Measurements from ENCODE around the gene TSHR. TPM values are rescaled to one million over a fixed set of nuclear protein-coding genes. Genes with fewer than 3 reads are reported as not detected.
A peak's percentile ranks its signal among the peaks of the same experiment; 100 is the strongest.

The TSHR gene
- total RNA-seq, 1 donor from 2014 or later = not detected

- H3K4me3 ChIP-seq (ENCODE audit: low read depth, low read length) = no peak overlapping the region
- TF ChIP-seq CTCF (IDR thresholded peaks at IDR 0.05; ENCODE audit: insufficient read depth, low read length, poor library complexity, severe bottlenecking) = peak; percentile 86
- DNase-seq (ENCODE audit: low read depth) = peak; percentile 90
Measured at GRCh38 chr14:81164167-81164774, 208.8 kb downstream of the TSHR start.

GRCh38 chr14:81165188-81165587, 209.8 kb downstream of the TSHR start:
- no peak for DNase-seq (ENCODE audit: low read depth)
- no peak for TF ChIP-seq CTCF (IDR thresholded peaks at IDR 0.05; ENCODE audit: insufficient read depth, low read length, poor library complexity, severe bottlenecking)
- no peaks in the 10 kb centered on the region for H3K27me3 ChIP-seq (ENCODE audit: control insufficient read depth, insufficient read depth, low read length)

More at GRCh38 chr14:81164167-81164774, 208.8 kb downstream of the TSHR start:
- Histone ChIP-seq H3K36me3 (ENCODE audit: control insufficient read depth, insufficient read depth, low read length) (no peaks in the 10 kb centered on the region), H3K27me3 (ENCODE audit: control insufficient read depth, insufficient read depth, low read length) (no peaks in the 10 kb centered on the region)

GRCh38 chr14:81166121-81166520, 210.7 kb downstream of the TSHR start:
- DNase-seq (ENCODE audit: low read depth) = no peak
- H3K36me3 ChIP-seq (ENCODE audit: control insufficient read depth, insufficient read depth, low read length) = no peaks in the 10 kb centered on the region

More at GRCh38 chr14:81165188-81165587, 209.8 kb downstream of the TSHR start:
- Histone ChIP-seq H3K36me3 (ENCODE audit: control insufficient read depth, insufficient read depth, low read length) (no peaks in the 10 kb centered on the region), H3K4me3 (ENCODE audit: low read depth, low read length) (no peak overlapping the region)

GRCh38 chr14:81169267-81169666, 213.8 kb downstream of the TSHR start:
- no peak for TF ChIP-seq CTCF (IDR thresholded peaks at IDR 0.05; ENCODE audit: insufficient read depth, low read length, poor library complexity, severe bottlenecking)
- no peaks in the 10 kb centered on the region for H3K27me3 ChIP-seq (ENCODE audit: control insufficient read depth, insufficient read depth, low read length)
- no peaks in the 10 kb centered on the region for H3K36me3 ChIP-seq (ENCODE audit: control insufficient read depth, insufficient read depth, low read length)
- no peak for DNase-seq (ENCODE audit: low read depth)
- H3K4me3 ChIP-seq (ENCODE audit: low read depth, low read length) = no peak overlapping the region

More at GRCh38 chr14:81166121-81166520, 210.7 kb downstream of the TSHR start:
- H3K27me3 ChIP-seq (ENCODE audit: control insufficient read depth, insufficient read depth, low read length) = no peaks in the 10 kb centered on the region
- H3K4me3 ChIP-seq (ENCODE audit: low read depth, low read length) = no peak overlapping the region
- TF ChIP-seq CTCF (IDR thresholded peaks at IDR 0.05; ENCODE audit: insufficient read depth, low read length, poor library complexity, severe bottlenecking) = no peak

GRCh38 chr14:81169711-81170103, 214.3 kb downstream of the TSHR start:
- TF ChIP-seq CTCF (IDR thresholded peaks at IDR 0.05; ENCODE audit: insufficient read depth, low read length, poor library complexity, severe bottlenecking) = no peak
- H3K27me3 ChIP-seq (ENCODE audit: control insufficient read depth, insufficient read depth, low read length) = no peaks in the 10 kb centered on the region
- no peak for DNase-seq (ENCODE audit: low read depth)

More at GRCh38 chr14:81169711-81170103, 214.3 kb downstream of the TSHR start:
- no peaks in the 10 kb centered on the region for H3K36me3 ChIP-seq (ENCODE audit: control insufficient read depth, insufficient read depth, low read length)
- peak overlapping the region; percentile 49 for H3K4me3 ChIP-seq (ENCODE audit: low read depth, low read length)
